Stimulated activated CD4-positive, alpha-beta T cell treated with anti-CD3 and anti-CD28 coated beads, TNF-alpha, amount 100 ng/mL, for 4 hours (primary cell): ENCODE results near the gene ZFAND3.
"Not testable (repeated sequence)": the region's sequence is repeated elsewhere in the genome, so short reads cannot be mapped to it uniquely, and the experiment has no call there.

Source experiments
- DNase-seq, 3 experiments: peaks; one replicate each; pipeline ENCODE4 v3.0.0-alpha.2; 2020; ENCODE audit warnings: low read depth in 3 of 3

The ZFAND3 gene

GRCh38 chr6:38049861-38050397 lies 230.4 kb downstream of the ZFAND3 start:
- DNase-seq, result not testable (repeated sequence)

- DNase-seq, result no peak
Measured at GRCh38 chr6:38051819-38052434, 232.4 kb downstream of the ZFAND3 start.

DNA sequence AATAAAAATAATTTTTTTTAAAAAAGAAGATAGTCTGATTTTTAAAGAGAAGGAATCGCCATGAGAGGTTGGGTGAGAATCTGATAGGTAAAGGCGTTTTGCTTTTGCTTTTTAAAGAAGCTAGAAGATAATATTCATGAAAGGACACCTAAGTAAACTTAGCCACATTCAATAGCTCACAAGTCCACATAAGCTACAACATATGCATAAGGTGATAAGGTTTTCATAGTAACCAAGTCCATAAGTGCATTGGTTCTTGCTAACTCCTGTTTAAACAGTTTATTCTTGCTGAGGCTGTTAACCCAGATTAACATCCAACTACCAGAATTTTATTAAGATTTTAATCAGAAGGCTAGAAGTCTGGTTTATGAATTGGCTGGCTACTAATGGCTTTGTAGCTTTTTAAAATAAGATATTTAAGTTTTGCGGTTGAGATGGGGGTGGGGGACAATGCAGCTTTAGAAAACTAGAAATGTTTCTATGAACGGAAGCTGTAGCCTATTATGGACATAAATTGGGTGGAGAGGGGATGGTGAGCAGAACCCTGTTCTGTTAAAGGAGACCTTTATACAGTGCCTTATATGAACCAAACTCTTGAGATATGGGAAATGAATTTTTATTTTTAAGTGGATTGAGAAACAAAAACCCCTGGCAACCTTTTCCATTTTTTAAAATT lies 235.1 kb downstream of the ZFAND3 start:
- DNase-seq, result no peak

DNA sequence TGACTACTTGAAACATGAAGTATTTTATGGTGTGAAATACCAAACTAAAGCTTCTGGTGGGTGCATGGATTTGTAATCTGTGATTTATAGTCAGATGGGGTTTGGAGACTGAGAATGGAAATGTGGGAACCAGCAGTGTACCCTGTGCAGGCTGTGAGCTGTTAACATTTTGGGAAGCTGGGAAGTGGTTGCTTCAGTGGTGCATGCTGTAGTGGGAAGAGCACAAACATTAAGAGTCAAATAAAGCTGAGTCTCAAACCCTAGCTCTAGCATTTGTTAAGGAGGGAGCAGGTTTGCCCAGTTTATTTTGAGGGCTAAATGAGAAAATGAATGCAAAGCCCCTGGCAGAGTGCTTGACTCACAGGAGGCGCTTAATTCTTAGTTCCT lies 235.7 kb downstream of the ZFAND3 start:
- DNase-seq, result no peak

DNA sequence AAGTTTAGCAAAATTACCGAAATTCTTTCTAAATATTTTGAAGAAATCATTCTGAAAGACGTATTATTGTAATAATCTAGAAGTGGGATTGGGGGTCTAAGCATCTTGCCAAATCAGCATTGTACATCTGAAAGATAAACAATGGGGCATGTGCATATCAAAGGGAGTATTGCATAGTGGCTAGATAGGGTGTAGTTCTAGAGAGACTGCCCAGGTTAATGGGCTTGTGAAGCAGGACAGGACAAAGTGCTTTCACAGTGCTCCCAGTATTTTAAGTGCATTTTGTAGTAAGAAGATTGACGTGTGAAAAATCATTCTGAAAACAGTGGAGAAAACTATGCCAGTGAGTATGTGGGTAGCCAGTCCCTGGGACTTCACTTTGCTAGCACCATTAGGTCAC lies 236.8 kb downstream of the ZFAND3 start:
- DNase-seq, result no peak

- DNase-seq, result peak; percentile 2 to 26 (median 20)
Measured at GRCh38 chr6:38057994-38058393, 238.5 kb downstream of the ZFAND3 start.

DNA sequence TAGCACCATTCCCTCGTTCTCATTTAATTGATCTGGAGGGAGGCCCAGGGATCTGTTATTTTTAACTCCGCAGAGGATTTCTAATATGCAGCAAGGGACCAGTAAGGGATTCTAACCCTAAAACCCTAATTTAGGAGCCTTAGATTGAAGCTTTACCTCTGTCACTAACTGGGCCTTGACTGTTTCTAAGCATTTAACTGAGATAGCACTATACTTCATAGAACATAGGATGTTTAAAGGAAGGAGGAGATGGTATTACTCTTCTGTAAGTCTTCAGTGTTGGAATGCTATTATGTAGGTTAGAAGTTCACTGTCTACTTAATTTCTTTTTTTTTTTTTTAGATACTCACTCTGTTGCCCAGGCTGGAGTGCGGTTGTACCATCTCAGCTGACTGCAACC lies 242.5 kb downstream of the ZFAND3 start:
- no peak for DNase-seq

DNA sequence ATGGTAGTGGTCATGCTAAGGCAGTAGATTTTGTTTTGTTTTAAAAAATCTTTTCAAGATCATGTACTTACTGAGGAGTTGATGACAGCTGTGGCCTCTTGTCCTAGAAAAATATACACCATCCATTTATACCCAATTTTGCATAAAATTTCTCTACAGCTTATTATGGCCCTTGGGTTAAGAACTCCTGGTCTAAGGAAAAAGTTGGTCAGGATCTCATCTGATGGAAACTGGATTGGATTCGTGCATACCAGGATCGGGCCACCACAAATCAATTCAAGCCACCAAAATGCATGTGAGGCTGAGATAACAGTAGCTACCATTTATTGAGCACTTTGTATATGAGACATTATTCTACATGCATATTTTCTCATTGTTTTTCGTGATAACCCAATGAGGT lies 244.4 kb downstream of the ZFAND3 start:
- no peak for DNase-seq

DNA sequence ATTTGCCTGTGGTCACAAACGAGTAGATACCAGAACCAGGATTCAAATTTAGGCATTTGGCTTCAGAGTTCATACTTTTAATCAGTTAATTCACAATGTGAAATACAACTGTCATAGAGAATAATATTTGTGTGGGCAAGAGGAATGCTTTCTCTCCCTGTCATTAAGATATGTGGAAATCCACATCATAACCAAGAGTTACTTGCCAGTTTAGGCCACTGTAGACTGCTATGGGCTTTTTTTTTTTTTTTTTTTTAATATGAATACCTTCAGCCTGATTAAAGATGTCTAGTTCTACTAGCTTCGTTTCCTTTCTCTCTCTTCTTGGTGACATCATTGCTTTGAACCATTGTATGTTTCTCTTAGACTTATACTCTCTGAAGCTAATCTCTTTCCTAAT lies 244.9 kb downstream of the ZFAND3 start:
- no peak for DNase-seq

GRCh38 chr6:38065734-38066305 lies 246.3 kb downstream of the ZFAND3 start:
- no peak for DNase-seq

- DNase-seq, result no peak
Measured at GRCh38 chr6:38067263-38067980, 247.9 kb downstream of the ZFAND3 start.

DNA sequence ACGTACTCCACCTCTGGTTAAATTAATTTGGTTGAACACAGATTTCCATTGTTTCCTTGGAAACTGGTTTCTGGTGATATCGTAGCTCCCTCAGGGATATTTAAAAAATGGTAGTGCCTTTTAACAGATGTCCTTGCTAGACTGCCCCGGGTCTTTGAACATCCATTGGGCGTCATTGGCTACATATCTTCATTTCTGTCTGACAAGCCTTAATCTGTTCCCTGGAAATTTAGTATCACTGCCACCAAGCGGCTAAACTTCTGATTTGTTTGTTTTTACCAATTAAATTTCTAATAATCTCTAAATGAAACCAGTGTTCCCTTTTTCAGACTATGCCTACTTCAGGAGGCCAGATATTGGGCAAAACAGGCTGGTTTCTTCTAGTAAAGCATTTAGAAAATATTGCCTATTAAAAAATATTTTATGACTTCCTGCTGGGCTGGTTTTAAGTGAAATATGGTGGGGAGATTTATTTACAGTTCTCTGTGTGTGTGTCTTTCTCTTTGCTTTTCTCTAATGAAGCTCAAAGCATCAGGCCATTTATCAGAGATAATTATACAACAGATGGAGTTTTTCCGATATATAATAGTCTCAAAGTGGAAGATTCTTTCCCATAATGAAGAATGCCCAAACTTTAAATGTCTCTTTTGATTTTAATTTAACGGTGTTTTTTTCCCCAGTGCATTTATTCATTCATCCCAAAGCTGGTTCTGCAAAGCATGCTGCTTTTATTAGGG lies 249.5 kb downstream of the ZFAND3 start:
- no peak for DNase-seq

DNA sequence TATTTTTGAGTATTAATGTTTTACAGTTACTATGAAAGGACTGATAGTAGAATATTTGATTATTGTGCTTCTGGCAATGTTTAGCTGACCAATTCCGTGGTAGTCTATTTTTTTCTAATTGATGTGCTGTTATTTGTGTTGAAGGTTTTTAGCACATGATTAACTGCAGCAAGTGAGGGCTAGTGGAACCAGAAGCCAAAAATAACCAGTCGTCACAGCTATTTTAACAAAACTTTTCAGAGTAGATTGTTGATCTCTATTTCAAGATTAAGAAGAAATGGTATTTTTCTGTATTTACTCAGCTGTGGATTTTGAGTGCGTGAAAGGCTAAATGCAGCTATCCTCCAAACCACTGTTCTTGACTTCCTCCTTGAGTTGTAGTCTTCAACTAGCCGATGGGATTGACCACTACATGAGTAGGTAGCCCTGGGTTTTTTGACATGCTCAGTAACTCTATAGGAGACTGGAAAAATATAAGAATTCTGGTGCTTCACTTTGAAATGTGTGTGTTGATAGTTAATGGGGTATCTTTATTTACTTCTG lies 258.0 kb downstream of the ZFAND3 start:
- DNase-seq, result no peak

DNA sequence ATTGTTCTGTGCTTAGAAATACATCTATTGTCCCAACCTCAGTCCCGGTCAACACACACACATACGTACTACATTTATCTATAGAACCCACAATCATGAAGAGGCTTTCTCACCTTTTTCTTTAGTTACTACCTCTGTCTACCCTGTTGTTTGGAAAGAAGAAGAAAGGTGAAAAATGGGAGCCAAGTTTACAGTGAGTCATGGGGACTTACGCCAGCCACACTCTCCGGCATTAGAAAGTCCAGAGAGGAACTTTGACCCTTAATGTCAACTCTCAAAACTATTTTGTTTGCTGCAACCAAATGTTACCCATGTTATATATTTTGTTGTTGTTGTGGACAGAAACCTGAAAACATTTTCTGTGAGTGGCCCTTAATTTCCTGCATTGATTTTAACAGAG lies 259.1 kb downstream of the ZFAND3 start:
- DNase-seq, result no peak

DNA sequence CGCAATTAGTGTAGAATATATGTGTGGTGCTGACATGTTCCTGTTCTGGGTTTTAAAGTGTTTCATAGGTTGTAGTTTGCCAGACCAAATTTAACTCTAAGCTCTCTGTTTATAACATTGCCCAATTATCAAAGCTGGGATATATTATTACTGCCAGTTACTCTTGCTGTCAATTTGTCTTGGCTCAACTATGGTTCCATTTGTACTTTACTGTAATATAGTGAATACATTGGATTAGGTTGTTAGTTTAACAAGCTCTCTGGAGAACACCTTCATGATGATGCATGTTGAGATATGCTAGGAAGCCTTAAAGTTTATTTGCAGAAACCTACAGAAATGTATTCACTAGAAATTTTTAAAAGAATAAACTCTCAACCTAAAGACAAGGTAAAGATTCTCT lies 259.6 kb downstream of the ZFAND3 start:
- no peak for DNase-seq

GRCh38 chr6:38079537-38079936 lies 260.0 kb downstream of the ZFAND3 start:
- DNase-seq, result no peak

GRCh38 chr6:38080360-38080759 lies 260.8 kb downstream of the ZFAND3 start:
- no peak for DNase-seq

GRCh38 chr6:38080889-38081288 lies 261.4 kb downstream of the ZFAND3 start:
- no peak for DNase-seq

- DNase-seq, result no peak
Measured at GRCh38 chr6:38085031-38085430, 265.5 kb downstream of the ZFAND3 start.

GRCh38 chr6:38086346-38086745 lies 266.8 kb downstream of the ZFAND3 start:
- no peak for DNase-seq

- DNase-seq, result no peak
Measured at GRCh38 chr6:38088010-38088409, 268.5 kb downstream of the ZFAND3 start.

DNA sequence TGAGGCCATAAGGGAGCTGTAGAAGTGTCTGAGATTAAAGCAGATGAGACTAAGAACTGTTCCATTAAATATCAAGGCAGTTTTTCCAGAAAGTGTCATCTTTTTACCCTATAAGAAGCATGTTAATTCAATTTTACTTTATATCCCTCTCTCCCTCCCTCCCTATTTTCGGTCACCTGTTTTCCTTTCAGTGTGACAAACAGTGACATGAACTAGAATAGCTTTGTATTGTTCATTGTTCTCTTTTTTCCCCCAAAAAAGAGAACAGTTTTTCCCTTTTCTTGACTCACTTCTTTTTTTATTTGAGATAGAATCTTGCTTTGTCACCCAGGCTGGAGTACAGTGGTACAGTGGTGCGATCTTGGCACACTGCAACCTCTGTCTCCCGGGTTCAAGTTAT lies 269.3 kb downstream of the ZFAND3 start:
- DNase-seq, result no peak
